ENCODE data around the gene NOP56.
"Not testable (repeated sequence)": the region's sequence is repeated elsewhere in the genome, so short reads cannot be mapped to it uniquely, and the experiment has no call there.

NOP56 gene

GRCh38 chr20:2652724-2653555, 508 bp downstream of the NOP56 start:
- peak; percentile 32 to 70 (median 52) for DNase-seq

- DNase-seq: no peak
These were observed 1.3 kb downstream of the NOP56 start for GRCh38 chr20:2653556-2654383.

DNA sequence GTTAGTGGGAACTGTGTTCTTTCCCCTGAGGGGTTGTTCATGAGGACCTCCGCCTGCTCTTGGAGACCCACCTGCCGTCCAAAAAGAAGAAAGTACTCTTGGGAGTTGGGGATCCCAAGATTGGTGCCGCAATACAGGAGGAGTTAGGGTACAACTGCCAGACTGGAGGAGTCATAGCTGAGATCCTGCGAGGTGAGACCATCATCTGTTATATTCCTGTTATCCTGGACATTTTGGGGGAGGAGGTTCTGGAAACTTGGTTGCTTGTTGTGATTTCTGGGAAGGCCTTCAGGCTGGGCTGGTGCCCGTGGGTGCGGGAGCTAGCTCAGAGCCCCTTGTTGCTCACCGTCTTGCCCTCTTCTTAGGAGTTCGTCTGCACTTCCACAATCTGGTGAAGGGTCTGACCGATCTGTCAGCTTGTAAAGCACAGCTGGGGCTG, 2.0 kb downstream of the NOP56 start:
- DNase-seq: no peak

- DNase-seq: no peak
These were observed 2.4 kb downstream of the NOP56 start for GRCh38 chr20:2654831-2655230.

DNA sequence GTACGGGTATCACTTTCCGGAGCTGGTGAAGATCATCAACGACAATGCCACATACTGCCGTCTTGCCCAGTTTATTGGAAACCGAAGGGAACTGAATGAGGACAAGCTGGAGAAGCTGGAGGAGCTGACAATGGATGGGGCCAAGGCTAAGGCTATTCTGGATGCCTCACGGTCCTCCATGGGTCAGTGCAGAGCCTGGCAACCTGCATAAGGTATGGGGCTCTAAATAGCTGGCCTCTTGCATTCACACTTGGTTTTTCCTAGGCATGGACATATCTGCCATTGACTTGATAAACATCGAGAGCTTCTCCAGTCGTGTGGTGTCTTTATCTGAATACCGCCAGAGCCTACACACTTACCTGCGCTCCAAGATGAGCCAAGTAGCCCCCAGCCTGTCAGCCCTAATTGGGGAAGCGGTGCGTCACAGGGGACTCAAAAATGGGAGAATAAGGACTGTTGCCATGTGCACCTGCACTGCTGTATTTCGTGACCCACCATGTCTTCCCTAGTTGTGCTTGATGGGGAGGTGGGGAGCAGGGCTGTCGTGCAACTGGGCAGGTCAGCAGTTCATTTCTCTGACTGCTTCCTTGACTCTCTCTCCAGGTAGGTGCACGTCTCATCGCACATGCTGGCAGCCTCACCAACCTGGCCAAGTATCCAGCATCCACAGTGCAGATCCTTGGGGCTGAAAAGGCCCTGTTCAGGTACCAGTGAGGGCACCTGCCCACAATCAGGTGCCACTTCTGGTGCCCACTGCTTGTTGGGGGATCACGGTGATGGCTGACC, 3.1 kb downstream of the NOP56 start:
- DNase-seq: no peak

GRCh38 chr20:2656471-2657117, 4.2 kb downstream of the NOP56 start:
- no peak for DNase-seq

DNA sequence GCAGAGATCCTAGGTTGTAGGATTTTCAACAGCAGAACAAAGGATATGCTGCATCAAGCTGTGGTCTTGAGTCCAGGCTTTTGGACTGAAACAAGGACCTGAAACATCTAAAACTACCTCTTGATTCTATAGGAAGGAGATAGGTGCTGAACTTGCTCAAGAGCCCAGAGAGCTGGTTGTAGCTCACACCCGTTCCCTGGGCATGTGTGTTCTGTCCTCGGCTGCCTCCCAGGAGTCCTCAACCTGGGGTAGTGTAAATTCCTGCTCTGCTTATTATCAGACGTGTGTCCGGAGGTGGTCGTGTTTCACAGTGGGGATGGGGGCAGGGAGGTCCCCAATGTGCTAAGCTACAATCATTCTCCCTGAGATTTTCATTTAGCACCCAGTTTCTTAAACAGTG, 4.8 kb downstream of the NOP56 start:
- no peak for DNase-seq

DNA sequence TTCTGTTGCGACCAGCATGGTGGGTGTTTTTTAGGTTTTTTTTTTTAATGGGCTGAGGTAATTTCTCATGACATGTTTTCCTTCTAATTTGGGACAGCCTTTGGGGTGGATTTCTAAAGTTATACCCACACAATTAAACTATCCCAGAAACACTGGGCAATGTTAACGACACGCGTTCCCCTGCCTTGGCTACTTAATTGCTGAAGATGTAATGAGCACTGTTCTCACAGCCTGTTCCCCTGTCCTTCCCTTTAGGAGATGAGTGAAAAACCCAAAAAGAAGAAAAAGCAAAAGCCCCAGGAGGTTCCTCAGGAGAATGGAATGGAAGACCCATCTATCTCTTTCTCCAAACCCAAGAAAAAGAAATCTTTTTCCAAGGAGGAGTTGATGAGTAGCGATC, 5.2 kb downstream of the NOP56 start:
- no peak for DNase-seq

DNA sequence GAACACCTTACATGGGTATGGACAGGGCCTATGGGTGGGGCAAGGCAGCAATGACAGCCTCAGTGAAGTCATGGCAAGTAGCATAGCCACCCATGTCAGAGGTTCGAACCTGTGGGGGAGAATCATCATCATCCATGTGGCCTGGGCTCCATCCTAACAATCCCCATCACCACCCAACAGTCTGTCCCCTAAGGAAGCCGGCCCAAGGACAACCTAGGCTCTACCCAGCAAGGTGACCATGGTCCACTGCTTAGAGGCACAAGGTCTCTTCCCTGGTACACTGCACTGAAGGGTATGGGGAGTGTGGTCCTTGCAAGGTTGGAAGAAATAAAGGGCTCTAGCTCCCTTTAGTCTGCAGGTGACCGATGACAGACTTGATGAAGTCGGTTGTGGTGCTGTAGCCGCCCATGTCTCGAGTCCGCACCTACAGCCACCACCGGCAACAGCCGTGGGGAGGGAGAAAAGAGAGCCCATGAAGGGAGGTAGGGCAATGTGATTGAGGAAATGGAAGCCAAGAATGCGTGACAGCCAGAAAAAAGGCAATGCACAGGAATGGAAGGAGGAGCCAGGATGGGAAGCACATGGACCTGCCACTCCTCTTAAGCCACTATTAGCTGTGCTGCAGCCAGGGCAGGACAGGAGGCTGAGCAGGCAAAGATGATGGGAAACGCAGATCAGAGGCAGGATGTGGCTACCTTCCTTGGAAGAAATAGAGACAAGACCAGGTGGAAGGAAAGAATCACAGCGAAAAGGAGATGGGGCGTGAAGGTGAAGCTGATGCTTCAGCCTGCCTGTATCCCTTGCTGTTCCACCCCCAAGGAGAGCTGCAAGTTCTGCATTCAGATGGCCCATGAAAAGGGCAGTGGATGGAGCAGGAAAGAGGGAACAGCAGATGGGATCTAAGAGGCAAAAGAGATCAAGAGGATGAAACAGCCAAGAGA, 6.3 kb downstream of the NOP56 start:
- DNase-seq: no peak

GRCh38 chr20:2659547-2659946, 7.1 kb downstream of the NOP56 start:
- DNase-seq: no peak

DNA sequence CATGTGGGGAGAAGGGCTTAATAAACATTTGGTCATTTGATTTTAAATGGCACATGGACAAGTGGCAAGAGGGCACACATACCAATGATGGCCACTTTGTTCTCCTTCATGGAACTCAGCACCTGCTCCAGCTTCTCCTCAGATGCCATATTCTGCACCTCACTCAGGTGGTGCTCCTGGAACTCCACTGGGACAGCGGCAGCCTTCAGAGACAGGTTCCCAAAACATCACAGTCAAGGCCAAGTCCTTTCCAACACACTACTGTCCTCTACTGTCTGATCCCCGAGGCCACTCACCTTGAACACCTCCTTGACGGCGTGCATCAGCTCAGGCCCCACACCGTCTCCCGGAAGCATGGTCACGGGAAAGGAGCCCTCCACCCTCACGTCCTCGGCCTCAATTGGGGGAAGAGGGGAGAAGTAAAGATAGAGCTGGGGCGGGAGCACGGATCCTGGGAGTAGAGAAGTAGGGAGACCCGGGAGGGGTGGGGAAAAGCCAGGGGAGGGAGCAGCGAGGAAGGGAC, 11.0 kb downstream of the NOP56 start:
- DNase-seq: no peak

DNA sequence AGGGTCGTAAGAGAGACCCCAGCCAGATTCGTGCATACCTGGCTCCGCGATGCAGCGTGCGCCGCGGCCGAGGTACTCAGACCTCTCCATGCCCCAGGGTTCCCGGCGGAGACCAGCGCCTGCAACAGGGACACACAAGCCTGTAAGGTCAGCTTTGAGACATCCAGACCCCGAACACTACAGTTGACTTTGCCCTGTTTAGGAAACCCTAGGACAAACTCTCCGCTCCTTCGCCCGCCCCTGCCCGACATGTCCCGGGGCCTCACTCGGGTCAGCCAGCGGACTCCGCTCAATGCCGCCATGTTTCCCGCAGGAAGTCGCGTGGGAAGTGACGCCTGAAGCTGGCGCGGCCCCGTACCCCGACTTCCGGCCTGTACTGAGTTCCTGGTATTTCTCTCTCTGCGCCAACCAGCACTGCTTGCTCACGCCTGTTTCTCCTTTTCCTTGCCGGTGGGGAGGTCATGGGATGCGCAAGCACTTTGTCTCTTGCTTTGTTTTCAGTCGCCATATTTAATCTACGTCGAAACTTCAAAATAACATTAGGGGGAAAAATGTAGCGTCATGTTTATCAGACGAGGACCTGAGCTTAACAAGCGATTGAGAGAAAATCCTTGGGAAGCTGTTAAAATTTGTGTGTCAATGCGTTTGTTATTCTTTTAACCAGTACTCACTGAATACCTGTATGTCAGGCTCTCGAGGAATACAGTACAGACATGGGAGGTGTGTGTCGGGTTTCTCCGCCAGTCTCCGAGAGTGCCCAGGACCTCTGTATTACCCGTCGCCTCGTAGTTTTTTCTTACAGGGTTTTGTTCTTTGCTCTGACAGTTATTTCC, 11.7 kb downstream of the NOP56 start, which contains the start of gene IDH3B:
Gene IDH3B, minus strand, starts transcription at position 330 of the 833 bp plus-strand sequence. Its CDS starts 28 bp downstream, at position 302.
- DNase-seq: peak; percentile 96 to 97 (median 96)

GRCh38 chr20:2671977-2672376, 19.5 kb downstream of the NOP56 start:
- peak in 1 of 3 donors; percentile 8 for DNase-seq

GRCh38 chr20:2672446-2672845, 20.0 kb downstream of the NOP56 start:
- DNase-seq: no peak

GRCh38 chr20:2673453-2673852, 21.0 kb downstream of the NOP56 start:
- no peak for DNase-seq

GRCh38 chr20:2680046-2680445, 27.6 kb downstream of the NOP56 start:
- no peak for DNase-seq

DNA sequence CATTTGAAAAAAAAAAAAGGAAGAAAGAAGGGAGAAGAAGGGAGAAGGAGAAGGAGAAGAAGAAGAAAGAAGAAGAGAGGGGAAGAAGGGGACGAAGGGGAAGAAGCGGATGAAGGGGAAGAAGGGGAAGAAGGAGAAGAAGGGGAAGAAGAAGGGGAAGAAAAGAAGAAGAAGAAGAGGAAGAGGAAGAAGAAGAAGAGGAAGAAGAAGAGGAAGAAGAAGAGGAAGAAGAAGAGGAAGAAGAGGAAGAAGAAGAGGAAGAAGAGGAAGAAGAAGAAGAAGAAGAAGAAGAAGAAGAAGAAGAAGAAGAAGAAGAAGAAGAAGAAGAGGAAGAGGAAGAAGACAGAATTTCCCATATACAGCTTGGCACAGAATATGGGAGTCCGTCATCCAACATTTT, 29.6 kb downstream of the NOP56 start:
- DNase-seq: not testable (repeated sequence)

DNA sequence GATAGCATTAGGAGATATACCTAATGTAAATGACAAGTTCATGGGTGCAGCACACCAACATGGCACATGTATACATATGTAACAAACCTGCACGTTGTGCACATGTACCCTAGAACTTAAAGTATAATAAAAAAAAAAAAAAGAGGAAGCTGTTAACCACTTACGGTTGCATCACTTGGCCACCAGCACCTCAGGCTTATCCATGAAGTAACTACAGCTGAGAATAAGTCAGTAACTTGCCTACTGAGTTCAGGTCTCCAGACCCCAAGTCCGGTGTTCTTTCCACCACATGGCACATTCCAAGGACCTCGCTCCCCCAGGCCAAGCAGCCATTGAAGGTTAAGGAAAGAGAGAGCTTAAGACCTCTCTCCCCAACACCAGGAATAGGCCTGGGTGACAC, 32.4 kb downstream of the NOP56 start:
- peak; percentile 67 to 72 (median 68) for DNase-seq

DNA sequence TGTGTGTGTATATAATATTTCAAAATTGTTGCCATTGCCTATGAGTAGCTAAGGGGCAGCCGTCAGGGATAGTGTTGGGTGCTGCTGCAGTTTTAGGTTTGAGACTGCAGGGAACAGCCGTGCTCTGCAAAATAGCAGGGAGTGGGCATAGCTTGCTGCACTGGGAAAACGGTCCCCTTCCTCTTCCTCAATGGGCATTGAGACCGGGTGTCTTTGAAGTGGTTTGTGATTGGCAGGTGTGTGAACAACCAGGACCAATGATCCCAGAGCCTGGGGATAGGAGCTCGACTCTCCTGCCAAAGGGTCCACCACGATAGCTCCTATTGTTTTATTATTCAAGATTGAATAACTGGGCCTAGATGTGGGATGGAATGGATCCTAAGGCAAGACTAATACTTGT, 35.1 kb downstream of the NOP56 start:
- DNase-seq: no peak

- DNase-seq: peak; percentile 82 to 89 (median 85)
These were observed 35.7 kb downstream of the NOP56 start for GRCh38 chr20:2688041-2688591.

All from suppressor macrophage treated with lipopolysaccharide for 1 hour (primary cell).